ENCODE data around the gene RAB1B.

The RAB1B gene

GRCh38 chr11:66287889-66288670 lies 19.6 kb downstream of the RAB1B start:
- Mint-ChIP-seq H3K27me3 (peaks cover 28% of the 10 kb centered on the region), H3K27ac (peak overlapping the region; percentile 80), H3K9me3 (no peaks in the 10 kb centered on the region), H3K4me3 (peak overlapping the region; percentile 85), H3K4me1 (ENCODE audit: low read depth) (peaks cover 47% of the 10 kb centered on the region), H3K36me3 (ENCODE audit: low read depth) (peaks cover 45% of the 10 kb centered on the region)
- intact Hi-C loops (cut with micrococcal nuclease), result no loop called here

GRCh38 chr11:66288671-66289547 lies 20.5 kb downstream of the RAB1B start, which contains the start of gene YIF1A:
TSS of gene YIF1A (minus strand) at chr11:66289143. CDS start at chr11:66288985, 158 bp downstream.
- peak within 1 kb of the TSS; percentile 85 for H3K4me3 Mint-ChIP-seq
- peaks cover 36% of the 10 kb centered on the region for H3K27me3 Mint-ChIP-seq
- peak within 1 kb of the TSS; percentile 80 for H3K27ac Mint-ChIP-seq
- H3K4me1 Mint-ChIP-seq (ENCODE audit: low read depth), result peaks cover 44% of the 10 kb centered on the region
- intact Hi-C loops (cut with micrococcal nuclease), result no loop called here
- peaks cover 38% of the 10 kb centered on the region for H3K36me3 Mint-ChIP-seq (ENCODE audit: low read depth)
- no peaks in the 10 kb centered on the region for H3K9me3 Mint-ChIP-seq

- H3K4me1 Mint-ChIP-seq (ENCODE audit: low read depth), result peaks cover 44% of the 10 kb centered on the region
- peaks cover 30% of the 10 kb centered on the region for H3K36me3 Mint-ChIP-seq (ENCODE audit: low read depth)
- H3K27ac Mint-ChIP-seq, result peak overlapping the region; percentile 80
- H3K4me3 Mint-ChIP-seq, result peak overlapping the region; percentile 85
- peaks cover 43% of the 10 kb centered on the region for H3K27me3 Mint-ChIP-seq
- intact Hi-C loops (cut with micrococcal nuclease), result no loop called here
- no peaks in the 10 kb centered on the region for H3K9me3 Mint-ChIP-seq
These were observed 21.3 kb downstream of the RAB1B start for GRCh38 chr11:66289548-66290329.

- H3K27ac Mint-ChIP-seq, result no peak overlapping the region
- peaks cover 24% of the 10 kb centered on the region for H3K36me3 Mint-ChIP-seq (ENCODE audit: low read depth)
- peaks cover 44% of the 10 kb centered on the region for H3K4me1 Mint-ChIP-seq (ENCODE audit: low read depth)
- H3K4me3 Mint-ChIP-seq, result no peak overlapping the region
- peaks cover 43% of the 10 kb centered on the region for H3K27me3 Mint-ChIP-seq
- no peaks in the 10 kb centered on the region for H3K9me3 Mint-ChIP-seq
- intact Hi-C loops (cut with micrococcal nuclease), result no loop called here
These were observed 21.8 kb downstream of the RAB1B start for GRCh38 chr11:66290330-66290621.

- H3K27ac Mint-ChIP-seq, result no peak overlapping the region
- H3K4me3 Mint-ChIP-seq, result no peak overlapping the region
- intact Hi-C loops (cut with micrococcal nuclease), result no loop called here
- H3K36me3 Mint-ChIP-seq (ENCODE audit: low read depth), result peaks cover 16% of the 10 kb centered on the region
- no peaks in the 10 kb centered on the region for H3K9me3 Mint-ChIP-seq
- peaks cover 46% of the 10 kb centered on the region for H3K27me3 Mint-ChIP-seq
- peaks cover 42% of the 10 kb centered on the region for H3K4me1 Mint-ChIP-seq (ENCODE audit: low read depth)
These were observed 22.9 kb downstream of the RAB1B start for GRCh38 chr11:66291303-66291705.

- Mint-ChIP-seq H3K27ac (no peak within 1 kb of the TSS), H3K4me3 (peak within 1 kb of the TSS; percentile 24), H3K9me3 (no peaks in the 10 kb centered on the region), H3K4me1 (ENCODE audit: low read depth) (peaks cover 36% of the 10 kb centered on the region), H3K36me3 (ENCODE audit: low read depth) (peaks cover 11% of the 10 kb centered on the region), H3K27me3 (peaks cover 51% of the 10 kb centered on the region)
- intact Hi-C loops (cut with micrococcal nuclease), result no loop called here
These were observed 23.5 kb downstream of the RAB1B start, which contains the start of gene TMEM151A for GRCh38 chr11:66291706-66292542. TSS of gene TMEM151A (plus strand) at chr11:66291894. CDS start at chr11:66292014, 120 bp downstream.

GRCh38 chr11:66292543-66293332 lies 24.3 kb downstream of the RAB1B start:
- Mint-ChIP-seq H3K4me3 (no peak overlapping the region), H3K4me1 (ENCODE audit: low read depth) (peaks cover 28% of the 10 kb centered on the region), H3K9me3 (no peaks in the 10 kb centered on the region), H3K36me3 (ENCODE audit: low read depth) (peaks cover 11% of the 10 kb centered on the region), H3K27ac (no peak overlapping the region), H3K27me3 (peaks cover 56% of the 10 kb centered on the region)
- intact Hi-C loops (cut with micrococcal nuclease), result no loop called here

GRCh38 chr11:66293352-66293751 lies 24.9 kb downstream of the RAB1B start:
- Mint-ChIP-seq H3K4me1 (ENCODE audit: low read depth) (peaks cover 22% of the 10 kb centered on the region), H3K9me3 (no peaks in the 10 kb centered on the region), H3K27ac (no peak overlapping the region), H3K36me3 (ENCODE audit: low read depth) (peaks cover 11% of the 10 kb centered on the region), H3K4me3 (no peak overlapping the region), H3K27me3 (peaks cover 58% of the 10 kb centered on the region)
- intact Hi-C loops (cut with micrococcal nuclease), result no loop called here

GRCh38 chr11:66293777-66294625 lies 25.6 kb downstream of the RAB1B start:
- Mint-ChIP-seq H3K27ac (no peak overlapping the region), H3K4me3 (no peak overlapping the region), H3K27me3 (peaks cover 58% of the 10 kb centered on the region), H3K9me3 (no peaks in the 10 kb centered on the region), H3K4me1 (ENCODE audit: low read depth) (peaks cover 21% of the 10 kb centered on the region), H3K36me3 (ENCODE audit: low read depth) (peaks cover 5% of the 10 kb centered on the region)
- intact Hi-C loops (cut with micrococcal nuclease), result no loop called here

GRCh38 chr11:66294626-66295620 lies 26.5 kb downstream of the RAB1B start:
- Mint-ChIP-seq H3K27me3 (peaks cover 55% of the 10 kb centered on the region), H3K27ac (no peak overlapping the region), H3K4me1 (ENCODE audit: low read depth) (peaks cover 17% of the 10 kb centered on the region), H3K4me3 (no peak overlapping the region), H3K36me3 (ENCODE audit: low read depth) (no peaks in the 10 kb centered on the region), H3K9me3 (no peaks in the 10 kb centered on the region)
- intact Hi-C loops (cut with micrococcal nuclease), result no loop called here

- H3K27me3 Mint-ChIP-seq, result peaks cover 39% of the 10 kb centered on the region
- H3K27ac Mint-ChIP-seq, result no peak overlapping the region
- no peak overlapping the region for H3K4me3 Mint-ChIP-seq
- H3K36me3 Mint-ChIP-seq (ENCODE audit: low read depth), result no peaks in the 10 kb centered on the region
- H3K4me1 Mint-ChIP-seq (ENCODE audit: low read depth), result peaks cover 9% of the 10 kb centered on the region
- intact Hi-C loops (cut with micrococcal nuclease), result no loop called here
- no peaks in the 10 kb centered on the region for H3K9me3 Mint-ChIP-seq
These were observed 29.2 kb downstream of the RAB1B start for GRCh38 chr11:66297610-66298009.
